NT2/D1 (cell line): ENCODE measurements around the gene NPHS2.

Source experiments
- SUZ12 ChIP-seq: IDR thresholded peaks from 2 replicates; pipeline ENCODE4 v1.6.1; 2011; ENCODE audit not compliant: insufficient read length, insufficient read depth; ENCODE audit errors: extremely low read depth
- YY1 ChIP-seq: IDR thresholded peaks from 2 replicates; pipeline ENCODE4 v1.6.1; 2011; ENCODE audit not compliant: insufficient read length, insufficient read depth
- ZNF274 ChIP-seq: IDR thresholded peaks from 2 replicates; pipeline ENCODE4 v1.6.1; 2011; ENCODE audit warnings: mild to moderate bottlenecking, low read depth, low read length

DNA sequence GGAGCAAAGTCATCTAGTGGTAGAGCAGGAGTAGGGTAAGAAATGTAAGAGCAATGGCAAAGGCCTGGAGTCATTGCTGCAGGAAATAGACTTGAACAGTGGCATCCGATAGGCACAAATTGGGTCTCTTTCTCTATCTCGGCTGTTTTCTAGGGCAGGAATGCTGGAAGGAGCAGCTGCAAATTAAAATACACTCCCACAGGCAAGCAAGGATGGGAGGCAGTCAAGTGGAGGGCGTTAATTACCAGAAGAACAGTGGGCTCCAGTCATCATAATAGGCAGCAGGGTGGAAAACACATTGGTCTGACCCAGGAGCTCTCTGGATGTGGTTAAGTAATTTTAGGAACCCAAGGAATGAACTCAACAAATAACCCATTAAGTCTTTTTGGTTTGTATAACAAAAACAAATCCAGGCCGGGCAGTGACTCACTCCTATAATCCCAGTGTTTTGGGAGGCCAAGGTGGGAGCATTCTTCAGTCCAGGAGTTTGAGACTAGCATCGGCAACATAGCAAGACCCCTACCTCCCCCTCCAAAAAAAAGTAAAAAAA, 8.1 kb upstream of the NPHS2 start:
- no peak for TF ChIP-seq YY1
- no peak for TF ChIP-seq SUZ12
- TF ChIP-seq ZNF274: no peak
